ENCODE measurements around the gene MMP14. TPM values are rescaled to one million over a fixed set of nuclear protein-coding genes. Genes with fewer than 3 reads are reported as not detected.

MMP14 gene
- total RNA-seq, 1 experiment from 2014 or later: 94.4 TPM

GRCh38 chr14:22896760-22897159, 60.4 kb downstream of the MMP14 start:
- DNase-seq (ENCODE audit: low spot score): no peak
- no peak for ATAC-seq
- no peak overlapping the region for H3K27ac Mint-ChIP-seq
- peaks cover 16% of the 10 kb centered on the region for H3K4me1 Mint-ChIP-seq
- POLR2A ChIA-PET: interaction anchor here (0.9 to 1.3 kb wide), 4 partner anchors 10 to 75 kb away, joined by 3 read pairs; partner anchors contain the start of gene PRMT5
- peaks cover 14% of the 10 kb centered on the region for H3K36me3 Mint-ChIP-seq
- no peak for TF ChIP-seq ZNF121 (CRISPR knock-in tag; IDR thresholded peaks at IDR 0.05)
- TF ChIP-seq ETV6 (CRISPR knock-in tag; IDR thresholded peaks at IDR 0.05): no peak
- no peak for TF ChIP-seq STAT6 (CRISPR knock-in tag; conservative IDR thresholded peaks at IDR 0.05; ENCODE audit: low read depth)
- no peak for TF ChIP-seq ATF3 (CRISPR knock-in tag; conservative IDR thresholded peaks at IDR 0.05)
- no peak for TF ChIP-seq CBFB (CRISPR knock-in tag; IDR thresholded peaks at IDR 0.05; ENCODE audit: low read depth)
- no peak for TF ChIP-seq SOX15 (CRISPR knock-in tag; IDR thresholded peaks at IDR 0.05)
- no peak for TF ChIP-seq OVOL2 (CRISPR knock-in tag; IDR thresholded peaks at IDR 0.05; ENCODE audit: borderline replicate concordance)
- TF ChIP-seq RORB (CRISPR knock-in tag; IDR thresholded peaks at IDR 0.05): no peak
- no peak for TF ChIP-seq TP53 (CRISPR knock-in tag; IDR thresholded peaks at IDR 0.05)
- TF ChIP-seq GABPB1 (CRISPR knock-in tag; IDR thresholded peaks at IDR 0.05): no peak
- TF ChIP-seq HMGXB4 (CRISPR knock-in tag; IDR thresholded peaks at IDR 0.05): no peak
- TF ChIP-seq ZNF317 (CRISPR knock-in tag; IDR thresholded peaks at IDR 0.05; ENCODE audit: borderline replicate concordance, low read depth): no peak
- TF ChIP-seq PRDM15 (CRISPR knock-in tag; IDR thresholded peaks at IDR 0.05): no peak
- TF ChIP-seq E2F5 (CRISPR knock-in tag; IDR thresholded peaks at IDR 0.05): no peak
- TF ChIP-seq ZNF671 (CRISPR knock-in tag; IDR thresholded peaks at IDR 0.05): no peak
- no peak for TF ChIP-seq ZNF532 (CRISPR knock-in tag; IDR thresholded peaks at IDR 0.05; ENCODE audit: borderline replicate concordance)
- TF ChIP-seq ZBTB43 (CRISPR knock-in tag; IDR thresholded peaks at IDR 0.05): no peak
- no peak for TF ChIP-seq JUN (CRISPR knock-in tag; IDR thresholded peaks at IDR 0.05)
- TF ChIP-seq GTF2I (CRISPR knock-in tag; conservative IDR thresholded peaks at IDR 0.05): no peak
- no peak for TF ChIP-seq ATF1 (CRISPR knock-in tag; IDR thresholded peaks at IDR 0.05)
- H3K4me3 Mint-ChIP-seq: no peak overlapping the region
- H3K27me3 Mint-ChIP-seq (ENCODE audit: low read depth): peaks cover 57% of the 10 kb centered on the region
- CTCF ChIA-PET: interaction anchor here (0.6 to 1.2 kb wide), 8 partner anchors 10 to 337 kb away, joined by 3 to 6 read pairs (median 4); partner anchors contain the start of gene REM2
- H3K9me3 Mint-ChIP-seq: no peaks in the 10 kb centered on the region

Data from WTC11 (cell line).